CD4-positive, alpha-beta T cell treated with Interleukin-17A for 4 hours (primary cell): ENCODE results near the gene SYNDIG1L.
"Not testable (repeated sequence)": the region's sequence is repeated elsewhere in the genome, so short reads cannot be mapped to it uniquely, and the experiment has no call there.

Source experiments
- DNase-seq: peaks from one replicate; pipeline ENCODE4 v3.0.0-alpha.2; 2020; ENCODE audit warnings: mixed read lengths

SYNDIG1L gene

GRCh38 chr14:74426202-74426582 lies at the start of gene SYNDIG1L:
TSS of gene SYNDIG1L (minus strand) at chr14:74426210. CDS start at chr14:74409744, 16,466 bp downstream.
- no peak for DNase-seq

GRCh38 chr14:74475678-74476077 lies 49.7 kb upstream of the SYNDIG1L start:
- DNase-seq = no peak

DNA sequence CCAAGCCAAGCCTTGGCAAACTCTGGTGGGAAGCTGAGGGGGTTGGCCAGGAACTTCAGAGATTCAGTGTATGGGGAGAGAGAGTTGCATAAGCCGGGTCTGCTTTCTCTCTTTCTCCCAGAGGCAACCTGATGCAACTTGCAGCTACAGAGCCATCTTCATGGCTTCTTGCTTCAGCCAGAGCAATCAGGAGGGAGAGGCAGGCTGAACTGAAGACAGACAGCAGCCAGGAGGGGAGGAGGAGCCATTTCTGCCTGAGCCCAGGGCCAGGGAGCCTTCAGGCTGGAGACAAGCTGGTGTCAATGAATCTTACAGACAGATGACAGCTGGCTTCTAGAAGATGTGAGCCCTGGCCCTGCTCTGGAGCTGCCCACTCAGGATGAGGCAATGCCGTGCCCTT lies 48.4 kb upstream of the SYNDIG1L start:
- no peak for DNase-seq

DNA sequence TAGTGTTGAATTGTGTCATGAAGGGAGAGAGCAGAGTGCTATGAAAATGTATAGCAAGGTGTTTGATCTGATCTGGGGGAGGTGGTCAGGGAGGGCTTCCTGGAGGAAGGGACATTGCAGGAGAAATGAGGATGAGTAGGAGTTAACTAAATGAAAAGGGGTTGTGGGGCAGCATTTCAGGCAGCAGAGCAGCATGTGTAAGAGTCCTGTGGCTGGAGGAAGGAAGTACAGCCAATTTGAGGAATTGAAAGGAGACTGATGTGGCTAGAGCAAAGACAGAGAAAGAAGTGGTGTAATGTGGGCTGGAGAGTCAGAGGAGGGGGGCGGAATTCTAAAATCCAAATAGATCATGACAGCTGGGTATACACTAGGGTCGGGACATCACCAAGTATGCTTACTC lies 46.6 kb upstream of the SYNDIG1L start:
- no peak for DNase-seq

DNA sequence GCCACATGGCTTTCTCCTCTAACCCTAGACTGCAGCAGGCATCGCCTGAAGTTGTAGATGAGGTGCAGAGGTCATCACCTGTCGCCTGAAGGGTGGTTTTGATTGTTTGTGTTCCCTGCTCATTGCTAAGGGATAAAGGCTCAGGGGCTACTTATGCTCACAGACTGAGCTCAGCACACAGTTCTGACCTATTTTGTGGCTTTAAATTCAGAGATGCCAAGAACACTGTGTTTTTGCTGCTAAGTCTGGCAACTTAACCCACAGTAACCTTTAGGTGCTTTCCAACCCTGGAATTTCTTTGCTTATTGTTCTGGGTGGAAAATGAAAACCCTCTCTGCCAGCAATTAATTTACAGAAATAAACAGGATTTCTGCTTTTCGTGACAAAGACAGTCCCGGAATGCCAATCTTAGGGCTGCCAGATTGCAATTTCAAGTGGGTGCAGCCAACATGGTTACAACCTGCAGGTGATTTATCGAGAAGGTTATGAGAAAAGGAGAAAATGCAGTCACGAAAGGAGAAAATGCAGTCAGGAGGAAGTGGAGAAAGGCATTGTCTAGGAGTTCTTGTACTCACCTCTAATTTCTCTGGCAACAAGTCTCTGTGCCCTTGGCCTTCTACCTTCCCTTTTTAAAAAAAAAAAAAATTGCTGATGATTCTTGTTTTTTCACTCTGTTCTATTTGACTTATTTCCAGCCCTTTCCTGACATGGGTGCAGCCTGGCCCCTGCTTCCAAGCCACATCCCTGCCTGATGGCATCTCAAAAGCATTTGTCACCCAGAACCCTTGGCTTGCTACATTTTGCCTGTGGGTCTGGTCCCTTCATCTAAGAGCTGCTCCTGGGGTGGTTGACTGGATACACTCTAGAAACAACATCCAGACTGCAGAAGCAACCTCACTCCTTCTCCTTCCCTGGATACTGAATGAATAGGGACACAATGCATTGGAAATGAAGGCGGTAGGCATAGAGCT lies 43.8 kb upstream of the SYNDIG1L start:
- DNase-seq = no peak

DNA sequence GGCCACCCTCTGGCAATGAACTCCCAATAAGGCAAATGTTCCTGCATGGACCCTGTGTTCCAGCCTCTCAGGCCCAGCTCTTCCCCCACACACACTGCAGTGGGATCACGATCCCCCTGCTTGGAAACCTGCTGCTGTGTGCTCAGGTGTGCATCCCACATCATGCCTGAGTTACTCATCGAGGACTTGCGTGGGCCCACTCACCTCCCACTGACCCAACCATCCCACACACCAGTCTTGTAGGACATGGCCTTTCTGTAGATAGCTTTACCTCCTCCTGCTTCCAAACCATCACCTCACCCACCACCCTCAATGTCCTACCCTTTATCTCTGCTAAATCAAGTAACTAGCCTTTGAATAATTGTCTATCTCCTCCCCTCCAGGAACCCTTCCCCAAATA lies 42.5 kb upstream of the SYNDIG1L start:
- DNase-seq = no peak

- no peak for DNase-seq
Observed at GRCh38 chr14:74465335-74465734, 39.3 kb upstream of the SYNDIG1L start.

- DNase-seq = no peak
Observed at GRCh38 chr14:74464785-74465184, 38.8 kb upstream of the SYNDIG1L start.

GRCh38 chr14:74463697-74464096 lies 37.7 kb upstream of the SYNDIG1L start:
- DNase-seq = no peak

DNA sequence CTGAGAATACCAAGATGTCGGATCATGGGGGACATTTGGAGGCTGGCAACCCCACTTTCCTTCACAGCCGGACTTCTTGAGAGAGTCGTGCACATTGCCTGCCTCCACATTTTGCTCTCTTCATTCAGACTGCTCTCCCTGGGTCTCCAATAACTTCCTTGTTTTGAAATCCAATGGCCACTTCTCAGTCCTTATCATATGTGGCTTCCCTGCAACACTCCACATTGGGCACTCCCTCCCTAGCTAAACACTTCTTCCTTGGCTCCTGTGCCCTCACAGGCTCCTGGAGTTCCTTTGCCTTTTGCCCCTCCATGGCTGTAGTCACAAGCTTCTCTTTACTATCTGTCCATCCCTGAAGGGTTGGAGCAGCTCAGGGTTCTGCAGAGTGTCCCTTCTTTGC lies 37.0 kb upstream of the SYNDIG1L start:
- DNase-seq = no peak

DNA sequence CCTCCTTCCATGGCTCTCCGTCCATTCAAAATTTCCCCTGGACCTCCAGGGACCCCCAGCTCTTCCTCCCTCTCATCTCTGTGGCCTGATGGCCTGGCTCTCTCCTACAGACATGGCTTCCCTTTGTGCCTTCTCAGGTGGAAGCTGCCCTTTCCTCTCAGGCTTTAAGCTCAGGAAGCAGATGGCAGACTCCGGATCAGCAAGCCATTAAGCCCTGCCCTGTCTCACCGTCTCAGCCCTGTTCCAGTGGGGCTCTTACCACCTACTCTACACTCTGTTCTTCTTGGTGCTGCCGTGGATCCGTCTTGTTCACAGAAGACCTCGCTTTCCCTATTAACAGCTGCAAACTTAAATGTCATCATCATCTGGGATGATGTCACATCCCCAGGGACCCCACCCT lies 34.0 kb upstream of the SYNDIG1L start:
- DNase-seq = no peak

DNA sequence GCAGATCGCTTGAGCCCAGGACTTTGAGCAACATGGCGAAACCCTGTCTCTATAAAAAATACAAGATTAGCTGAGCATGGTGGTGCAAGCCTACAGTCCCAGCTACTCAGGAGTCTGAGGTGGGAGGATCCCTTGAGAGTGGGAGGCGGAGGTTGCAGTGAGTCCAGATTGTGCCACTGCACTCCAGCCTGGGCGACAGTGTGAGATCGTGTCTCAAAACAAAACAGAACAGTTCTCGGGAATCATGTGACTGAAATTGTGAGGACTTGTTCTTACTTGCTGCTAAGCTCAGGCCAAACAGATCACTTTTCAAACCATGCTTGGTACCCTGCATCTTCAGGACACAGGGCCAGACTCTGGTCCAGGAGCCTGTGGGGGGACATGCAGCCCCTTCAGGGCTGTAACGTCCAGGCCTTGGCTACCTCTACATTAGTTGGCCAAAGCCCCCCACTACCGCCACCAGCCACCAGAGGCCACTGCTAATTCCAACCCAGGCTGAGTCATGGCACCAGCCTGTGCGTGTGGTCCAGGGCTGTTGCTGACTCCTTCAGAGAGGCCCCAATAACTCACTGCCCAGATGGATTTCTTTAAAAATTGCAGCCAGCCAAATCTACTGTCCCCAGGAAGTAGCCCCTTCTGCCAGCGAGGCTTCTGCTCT lies 33.4 kb upstream of the SYNDIG1L start:
- DNase-seq = peak; percentile 30

DNA sequence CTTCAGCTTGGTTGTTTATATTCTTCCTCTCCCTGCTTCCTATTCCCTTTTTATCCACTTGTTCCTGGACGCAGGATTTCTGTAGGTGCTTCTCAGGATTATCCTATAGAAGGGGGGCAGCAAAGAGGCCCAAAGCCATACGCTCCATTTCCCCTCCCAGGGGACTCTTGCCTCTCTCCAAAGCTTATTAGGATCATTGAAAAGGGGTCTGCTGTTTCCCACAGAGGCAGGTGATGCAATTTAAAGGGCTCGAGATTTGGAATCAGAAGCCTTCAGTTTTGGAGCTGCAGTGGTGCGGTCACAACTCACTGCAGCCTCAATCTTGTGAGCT lies 31.5 kb upstream of the SYNDIG1L start:
- no peak for DNase-seq

- DNase-seq = no peak
Observed at GRCh38 chr14:74456684-74457564, 30.9 kb upstream of the SYNDIG1L start.

- not testable (repeated sequence) for DNase-seq
Observed at GRCh38 chr14:74454397-74454796, 28.4 kb upstream of the SYNDIG1L start.

- no peak for DNase-seq
Observed at GRCh38 chr14:74444866-74445265, 18.9 kb upstream of the SYNDIG1L start.

DNA sequence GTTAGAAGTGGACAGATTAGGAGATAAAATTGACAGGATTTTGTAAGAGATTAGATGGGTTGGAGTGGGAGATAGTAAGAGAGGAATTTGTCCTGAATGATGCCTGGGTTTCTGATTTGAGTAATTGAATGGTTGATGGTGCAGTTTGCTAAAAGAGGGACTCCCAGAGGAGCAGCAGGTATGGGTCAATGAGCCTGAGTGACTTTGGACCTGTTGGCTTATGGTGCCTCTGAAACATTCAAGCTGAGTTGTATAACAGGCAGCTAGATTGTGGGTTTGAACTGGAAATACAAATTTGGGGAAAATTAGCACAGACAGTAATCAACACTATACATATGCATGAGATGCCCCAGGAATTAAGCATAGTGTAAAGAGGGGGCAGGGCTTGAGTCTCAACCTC lies 16.7 kb upstream of the SYNDIG1L start:
- DNase-seq = no peak

DNA sequence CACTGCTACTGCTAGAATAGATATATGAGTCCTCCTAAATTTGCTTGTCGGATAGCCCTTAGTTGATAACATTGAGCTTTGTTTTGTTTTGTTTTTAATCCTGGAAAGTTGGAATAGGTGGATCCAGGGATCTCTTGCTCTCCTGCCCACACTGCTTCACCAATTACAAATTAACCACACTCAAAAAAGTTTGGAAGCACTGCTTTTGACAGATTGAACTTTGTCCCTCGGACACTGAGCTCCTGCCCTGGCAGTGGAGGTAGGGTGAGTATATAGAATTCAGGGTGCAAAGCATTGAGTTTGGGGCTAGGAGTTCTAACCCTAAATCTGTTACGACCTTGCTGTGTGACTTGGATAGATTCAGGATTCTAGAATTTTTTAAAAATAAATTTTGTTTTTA lies 15.1 kb upstream of the SYNDIG1L start:
- no peak for DNase-seq

- DNase-seq = no peak
Observed at GRCh38 chr14:74438351-74438915, 12.4 kb upstream of the SYNDIG1L start.

DNA sequence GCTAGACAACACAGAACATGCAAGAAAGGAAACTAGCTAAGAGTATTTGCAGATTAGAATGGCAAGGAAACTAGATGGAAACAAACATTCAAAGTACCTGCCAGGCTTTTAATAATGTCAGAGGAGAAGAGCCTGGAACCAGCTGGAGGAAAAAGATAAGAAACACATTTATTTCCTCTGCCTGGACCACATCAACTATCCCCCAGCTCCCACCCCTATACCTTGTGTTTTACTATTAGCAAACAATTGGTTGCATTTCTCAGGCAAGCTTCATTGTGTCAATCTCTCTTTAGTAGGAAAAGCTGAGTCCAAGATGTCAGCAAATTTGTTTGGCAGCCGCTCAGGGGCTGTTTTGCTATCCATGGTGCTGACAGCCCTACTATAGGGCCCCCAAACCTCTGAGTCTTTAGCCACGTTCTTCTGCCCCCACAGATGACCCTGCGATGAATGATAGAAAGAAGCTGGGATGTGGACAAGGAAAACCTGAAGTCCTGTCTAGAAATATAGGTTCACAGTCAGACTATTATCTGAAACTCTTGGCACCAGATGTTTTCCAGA lies 11.6 kb upstream of the SYNDIG1L start:
- DNase-seq = no peak

- no peak for DNase-seq
Observed at GRCh38 chr14:74434294-74434693, 8.3 kb upstream of the SYNDIG1L start.

DNA sequence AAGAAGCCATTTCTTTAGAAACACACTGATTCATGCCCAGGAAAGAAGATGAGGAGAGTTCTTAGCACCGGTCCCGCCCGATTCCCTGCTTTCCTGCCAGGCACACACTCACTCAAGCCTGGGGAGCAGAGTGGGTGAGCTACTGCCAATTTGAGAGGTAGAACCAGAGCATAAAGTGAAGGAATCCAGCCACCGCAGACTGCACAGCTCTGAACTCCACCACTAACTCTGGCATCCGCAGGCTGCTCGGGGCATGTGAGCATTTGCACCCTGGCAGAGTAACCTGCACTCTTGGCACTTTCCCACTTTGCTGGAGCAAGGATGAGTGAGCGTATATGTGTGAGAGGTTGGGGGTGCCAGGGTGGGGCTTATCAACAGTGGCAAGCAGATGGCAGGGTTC lies 4.0 kb upstream of the SYNDIG1L start:
- no peak for DNase-seq

GRCh38 chr14:74429221-74429691 lies 3.2 kb upstream of the SYNDIG1L start:
- DNase-seq = no peak
